ENCODE data around the gene TMEM167A. TPM values are rescaled to one million over a fixed set of nuclear protein-coding genes. Genes with fewer than 3 reads are reported as not detected.
A peak's percentile ranks its signal among the peaks of the same experiment; 100 is the strongest.

The TMEM167A gene
- total and polyA plus RNA-seq, 8 donors = 5.5 to 75.8 (median 25.3) TPM

- WGBS, 5 donors = 24 to 65% (median 42%) methylated on average over 2 of the region's 2 CpGs
- intact Hi-C loops (cut with DNase I; ENCODE audit: low total_unique reads) = no loop called here
- Histone ChIP-seq H3K27ac (no peak overlapping the region), H3K36me3 (no peaks in the 10 kb centered on the region), H3K4me3 (no peak overlapping the region), H3K4me1 (no peaks in the 10 kb centered on the region), H3K9me3 (no peaks in the 10 kb centered on the region), H3K27me3 (no peaks in the 10 kb centered on the region)
- no peak for TF ChIP-seq POLR2AphosphoS5 (IDR thresholded peaks at IDR 0.05)
- no peak for TF ChIP-seq CTCF (IDR thresholded peaks at IDR 0.05)
- no peak for TF ChIP-seq POLR2A (IDR thresholded peaks at IDR 0.05)
- no peak for TF ChIP-seq EP300 (IDR thresholded peaks at IDR 0.05)
- no peak for DNase-seq
Observed at GRCh38 chr5:83015676-83016075, 61.5 kb downstream of the TMEM167A start.

DNA sequence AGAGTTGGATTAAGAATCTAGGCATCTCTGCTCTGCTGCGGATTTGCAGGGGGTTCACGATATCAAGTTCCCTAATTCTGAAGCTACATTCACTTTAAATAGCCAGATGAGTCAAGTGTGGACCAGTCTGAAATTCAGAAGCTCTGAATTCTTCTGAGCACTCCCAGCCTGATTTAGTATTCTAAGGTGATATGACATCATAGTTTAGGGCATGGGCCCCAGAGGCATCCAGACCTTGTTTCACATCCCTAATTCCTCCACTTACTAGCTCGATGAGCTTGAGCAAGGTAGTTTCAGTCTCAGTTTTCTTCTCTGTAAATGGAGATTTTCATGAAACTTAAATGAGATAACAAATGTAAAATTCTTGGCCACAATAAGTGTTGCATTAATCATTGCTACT, 65.2 kb downstream of the TMEM167A start:
- TF ChIP-seq POLR2AphosphoS5 (IDR thresholded peaks at IDR 0.05) (no peak), CTCF (IDR thresholded peaks at IDR 0.05) (no peak), POLR2A (IDR thresholded peaks at IDR 0.05) (no peak), EP300 (IDR thresholded peaks at IDR 0.05) (no peak)
- H3K4me3 ChIP-seq = no peak overlapping the region
- peak in 1 of 2 donors; percentile 22 for DNase-seq
- WGBS, 5 donors = 87 to 90% (median 88%) methylated on average over 3 of the region's 3 CpGs
- no peaks in the 10 kb centered on the region for H3K9me3 ChIP-seq
- H3K27me3 ChIP-seq = no peaks in the 10 kb centered on the region
- no peaks in the 10 kb centered on the region for H3K36me3 ChIP-seq
- intact Hi-C loops (cut with DNase I; ENCODE audit: low total_unique reads) = no loop called here
- no peaks in the 10 kb centered on the region for H3K4me1 ChIP-seq
- H3K27ac ChIP-seq = no peak overlapping the region

- Histone ChIP-seq H3K27me3 (no peaks in the 10 kb centered on the region), H3K9me3 (no peaks in the 10 kb centered on the region), H3K36me3 (no peaks in the 10 kb centered on the region), H3K27ac (no peak overlapping the region), H3K4me1 (no peaks in the 10 kb centered on the region), H3K4me3 (no peak overlapping the region)
- DNase-seq = no peak
- intact Hi-C loops (cut with DNase I; ENCODE audit: low total_unique reads) = no loop called here
- WGBS, 5 donors = 69 to 79% (median 77%) methylated on average over 1 of the region's 1 CpG
- no peak for TF ChIP-seq CTCF (IDR thresholded peaks at IDR 0.05)
- TF ChIP-seq POLR2A (IDR thresholded peaks at IDR 0.05) = no peak
- no peak for TF ChIP-seq POLR2AphosphoS5 (IDR thresholded peaks at IDR 0.05)
- no peak for TF ChIP-seq EP300 (IDR thresholded peaks at IDR 0.05)
Observed at GRCh38 chr5:83009408-83009807, 67.8 kb downstream of the TMEM167A start.

GRCh38 chr5:83007755-83008154, 69.4 kb downstream of the TMEM167A start:
- WGBS, 5 donors = 73 to 89% (median 81%) methylated on average over 1 of the region's 1 CpG
- intact Hi-C loops (cut with DNase I; ENCODE audit: low total_unique reads) = no loop called here

More at GRCh38 chr5:83007755-83008154, 69.4 kb downstream of the TMEM167A start:
- Histone ChIP-seq H3K4me3 (no peak overlapping the region), H3K4me1 (no peaks in the 10 kb centered on the region), H3K27ac (no peak overlapping the region), H3K27me3 (no peaks in the 10 kb centered on the region), H3K9me3 (no peaks in the 10 kb centered on the region), H3K36me3 (no peaks in the 10 kb centered on the region)
- TF ChIP-seq CTCF (IDR thresholded peaks at IDR 0.05) (no peak), EP300 (IDR thresholded peaks at IDR 0.05) (no peak), POLR2AphosphoS5 (IDR thresholded peaks at IDR 0.05) (no peak), POLR2A (IDR thresholded peaks at IDR 0.05) (no peak)
- DNase-seq = no peak

All from stomach (tissue), 9 donors.